T1000 (cell line): ENCODE data around the gene F2.
A peak's percentile ranks its signal among the peaks of the same experiment; 100 is the strongest.
"Not testable (repeated sequence)": the region's sequence is repeated elsewhere in the genome, so short reads cannot be mapped to it uniquely, and the experiment has no call there.

Source experiments
- DNase-seq: peaks from one replicate; lab custom pipeline; 2025; ENCODE audit warnings: mixed read lengths; lab: John Stamatoyannopoulos, UW

F2 gene

GRCh38 chr11:46719048-46719542 is at the start of gene F2:
Gene F2 (plus strand): TSS chr11:46719213. CDS start chr11:46719236, 23 bp downstream.
- no peak for DNase-seq

GRCh38 chr11:46669711-46670139 is 49.3 kb upstream of the F2 start:
- DNase-seq: no peak

- DNase-seq: not testable (repeated sequence)
Measured at GRCh38 chr11:46670521-46670920, 48.5 kb upstream of the F2 start.

- DNase-seq: no peak
Measured at GRCh38 chr11:46671958-46672315, 47.1 kb upstream of the F2 start.

- no peak for DNase-seq
Measured at GRCh38 chr11:46672381-46672839, 46.6 kb upstream of the F2 start.

- no peak for DNase-seq
Measured at GRCh38 chr11:46673713-46674462, 45.1 kb upstream of the F2 start.

GRCh38 chr11:46674463-46675287 is 44.3 kb upstream of the F2 start:
- DNase-seq: peak; percentile 10

GRCh38 chr11:46675288-46675851 is 43.6 kb upstream of the F2 start:
- DNase-seq: no peak

GRCh38 chr11:46675949-46676348 is 43.1 kb upstream of the F2 start:
- no peak for DNase-seq

GRCh38 chr11:46676436-46677158 is 42.4 kb upstream of the F2 start:
- no peak for DNase-seq

GRCh38 chr11:46677169-46677568 is 41.8 kb upstream of the F2 start:
- DNase-seq: no peak

- no peak for DNase-seq
Measured at GRCh38 chr11:46677991-46678740, 40.8 kb upstream of the F2 start.

GRCh38 chr11:46678741-46679130 is 40.3 kb upstream of the F2 start:
- no peak for DNase-seq

GRCh38 chr11:46679241-46680163 is 39.5 kb upstream of the F2 start:
- DNase-seq: no peak

- DNase-seq: no peak
Measured at GRCh38 chr11:46680164-46680760, 38.8 kb upstream of the F2 start.

- no peak for DNase-seq
Measured at GRCh38 chr11:46680815-46681214, 38.2 kb upstream of the F2 start.

GRCh38 chr11:46681814-46682213 is 37.2 kb upstream of the F2 start:
- no peak for DNase-seq

GRCh38 chr11:46682773-46683752 is 36.0 kb upstream of the F2 start:
- DNase-seq: no peak

GRCh38 chr11:46684367-46684766 is 34.6 kb upstream of the F2 start:
- no peak for DNase-seq
